Body of pancreas (tissue), 4 donors: ENCODE data around the gene WDR47.

Experiments
- POLR2A ChIP-seq, 3 donors: fragments of 450-650 bp; IDR thresholded peaks; one replicate each; pipeline ENCODE4 v1.6.1; 2016; ENCODE audit warnings: antibody characterized with exemption in 3 of 3, mild to moderate bottlenecking in 2 of 3
- TF ChIP-seq, protein P1 (sequence below), 7 experiments: fragments of 450-650 bp in 4 of 7; fragments of 200-600 bp in 3 of 7; sonication (generic) in 3 of 7; IDR thresholded peaks; one replicate each; pipeline ENCODE4 v1.5.1; 2016 to 2019; ENCODE audit warnings: antibody characterized with exemption in 7 of 7

DNA sequence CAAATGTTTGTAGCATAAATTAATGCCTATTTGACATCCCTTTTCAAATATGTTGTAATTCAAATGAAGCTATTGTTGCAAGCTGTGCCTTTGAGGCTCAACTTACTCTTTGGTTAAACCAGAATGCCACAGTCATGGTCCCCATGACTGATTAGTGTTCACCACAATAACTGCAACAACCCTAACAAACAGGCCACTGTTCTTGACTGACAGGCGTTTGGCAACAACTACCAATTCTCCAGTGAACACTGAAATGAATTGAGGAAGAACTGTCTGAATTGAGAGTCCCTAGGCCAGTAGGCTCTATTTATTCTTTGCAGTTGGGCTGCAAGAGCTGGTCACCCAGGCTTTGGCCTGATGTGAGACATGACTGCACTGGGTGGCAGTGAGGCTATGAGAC, 42.0 kb upstream of the WDR47 start:
- TF ChIP-seq, protein P1, sequence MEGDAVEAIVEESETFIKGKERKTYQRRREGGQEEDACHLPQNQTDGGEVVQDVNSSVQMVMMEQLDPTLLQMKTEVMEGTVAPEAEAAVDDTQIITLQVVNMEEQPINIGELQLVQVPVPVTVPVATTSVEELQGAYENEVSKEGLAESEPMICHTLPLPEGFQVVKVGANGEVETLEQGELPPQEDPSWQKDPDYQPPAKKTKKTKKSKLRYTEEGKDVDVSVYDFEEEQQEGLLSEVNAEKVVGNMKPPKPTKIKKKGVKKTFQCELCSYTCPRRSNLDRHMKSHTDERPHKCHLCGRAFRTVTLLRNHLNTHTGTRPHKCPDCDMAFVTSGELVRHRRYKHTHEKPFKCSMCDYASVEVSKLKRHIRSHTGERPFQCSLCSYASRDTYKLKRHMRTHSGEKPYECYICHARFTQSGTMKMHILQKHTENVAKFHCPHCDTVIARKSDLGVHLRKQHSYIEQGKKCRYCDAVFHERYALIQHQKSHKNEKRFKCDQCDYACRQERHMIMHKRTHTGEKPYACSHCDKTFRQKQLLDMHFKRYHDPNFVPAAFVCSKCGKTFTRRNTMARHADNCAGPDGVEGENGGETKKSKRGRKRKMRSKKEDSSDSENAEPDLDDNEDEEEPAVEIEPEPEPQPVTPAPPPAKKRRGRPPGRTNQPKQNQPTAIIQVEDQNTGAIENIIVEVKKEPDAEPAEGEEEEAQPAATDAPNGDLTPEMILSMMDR (IDR thresholded peaks at IDR 0.05), result no peak
- TF ChIP-seq POLR2A (IDR thresholded peaks at IDR 0.05), result no peak
